PC-3 (cell line): ENCODE data around the gene SYNJ2. TPM values are rescaled to one million over a fixed set of nuclear protein-coding genes. Genes with fewer than 3 reads are reported as not detected.

Experiments used
- ATAC-seq: fragments of 200-7000 bp; cut with Tn5 transposase; 2 replicates; pipeline ENCODE4 v1.9.1; 2020; ENCODE audit warnings: mild to moderate bottlenecking, moderate library complexity
- BruUV-seq: library from RNA; stranded (reverse); fragments of 400-500 nt; replicated peaks from 2 replicates; lab custom pipeline; 2021; lab: Mats Ljungman, UMichigan
- CTCF ChIA-PET: fragments of 300-600 bp; sonication (Branson Sonifier 250); formaldehyde crosslinking; loops from one replicate; lab custom pipeline; 2022; ENCODE audit warnings: antibody characterized with exemption; lab: Charles Lee
- POLR2A ChIA-PET: fragments of 300-600 bp; sonication (Branson Sonifier 250); formaldehyde crosslinking; loops from one replicate; lab custom pipeline; 2022; ENCODE audit warnings: antibody characterized with exemption; ENCODE audit not compliant: unreplicated experiment; lab: Charles Lee
- DNase-seq: peaks from one replicate; pipeline ENCODE4 v3.0.0-alpha.2; 2015
- H2AFZ ChIP-seq: fragments of 300-600 bp; sonication (generic); 2 replicates; pipeline ENCODE4 v1.6.0; 2016; ENCODE audit warnings: antibody characterized with exemption, low read length
- H3F3A ChIP-seq: fragments of 300-600 bp; sonication (generic); one replicate; pipeline ENCODE4 v1.6.0; 2017; ENCODE audit warnings: antibody characterized with exemption, low read length, control low read depth, mild to moderate bottlenecking; ENCODE audit not compliant: unreplicated experiment
- H3K27ac ChIP-seq: fragments of 300-600 bp; sonication (generic); 2 replicates; pipeline ENCODE4 v1.5.1; 2016; ENCODE audit warnings: mild to moderate bottlenecking, low read length
- H3K27me3 ChIP-seq: fragments of 300-600 bp; sonication (generic); 2 replicates; pipeline ENCODE4 v1.6.1; 2016; ENCODE audit warnings: low read length, mixed read lengths
- H3K36me3 ChIP-seq: fragments of 300-600 bp; sonication (generic); 2 replicates; pipeline ENCODE4 v1.6.1; 2016; ENCODE audit warnings: low read depth, mixed run types, low read length, mixed read lengths
- H3K4me1 ChIP-seq: fragments of 300-600 bp; sonication (generic); 2 replicates; pipeline ENCODE4 v1.5.1; 2016; ENCODE audit warnings: low read length; ENCODE audit not compliant: insufficient read depth
- H3K4me2 ChIP-seq: fragments of 300-600 bp; sonication (generic); 2 replicates; pipeline ENCODE4 v1.6.0; 2016; ENCODE audit warnings: low read length
- H3K4me3 ChIP-seq: fragments of 300-600 bp; sonication (generic); 2 replicates; pipeline ENCODE4 v1.5.1; 2016; ENCODE audit warnings: mild to moderate bottlenecking, low read length, mixed read lengths
- H3K79me2 ChIP-seq: fragments of 300-600 bp; sonication (generic); 2 replicates; pipeline ENCODE4 v1.6.1; 2017; ENCODE audit warnings: low read length, mixed read lengths
- H3K9ac ChIP-seq: fragments of 300-600 bp; sonication (generic); 2 replicates; pipeline ENCODE4 v1.6.0; 2016; ENCODE audit warnings: mild to moderate bottlenecking, low read length
- H3K9me2 ChIP-seq: fragments of 300-600 bp; sonication (generic); replicated peaks from 2 replicates; pipeline ENCODE4 v1.6.1; 2016; ENCODE audit warnings: mixed run types, low read length, mixed read lengths
- H3K9me3 ChIP-seq: fragments of 300-600 bp; sonication (generic); 2 replicates; pipeline ENCODE4 v1.6.1; 2016; ENCODE audit warnings: low read length, mixed read lengths
- H4K20me1 ChIP-seq: fragments of 300-600 bp; sonication (generic); 2 replicates; pipeline ENCODE4 v1.6.1; 2016; ENCODE audit warnings: low read length, mixed read lengths
- EZH2 ChIP-seq: fragments of 300-600 bp; sonication (generic); IDR thresholded peaks from one replicate; pipeline ENCODE4 v1.6.1; 2017; ENCODE audit warnings: antibody characterized with exemption, mild to moderate bottlenecking, low read length; ENCODE audit not compliant: unreplicated experiment
- EZH2phosphoT487 ChIP-seq: fragments of 300-600 bp; sonication (generic); IDR thresholded peaks from 2 replicates; pipeline ENCODE4 v1.6.1; 2018; ENCODE audit warnings: mild to moderate bottlenecking, antibody characterized with exemption, low read length, borderline replicate concordance
- intact Hi-C: fragments of 100-400 bp; cut with micrococcal nuclease; formaldehyde crosslinking; loops from 2 replicates; pipeline ENCODE4 v1.9.0; 2023
- total RNA-seq: library from RNA; depleted of rRNA; stranded (reverse); fragments of >200 nt; gene quantifications from 2 replicates; pipeline ENCODE4 v1.2.3, GENCODE V29; 2014
- TF ChIP-seq, protein P1 (sequence below): fragments of 300-600 bp; sonication (generic); conservative IDR thresholded peaks from 2 replicates; pipeline ENCODE4 v1.5.1; 2017; ENCODE audit warnings: antibody characterized with exemption, low read depth, mild to moderate bottlenecking, low read length

SYNJ2 gene
- total RNA-seq, 1 experiment from 2014 or later, result 21.5 TPM

GRCh38 chr6:158011478-158011920, 29.8 kb downstream of the SYNJ2 start:
- peaks cover 42% of the 10 kb centered on the region for H3K4me1 ChIP-seq
- ChIA-PET POLR2A (no interaction called here), CTCF (no interaction called here)
- peak overlapping the region; percentile 20; the same call in 1 of the 2 replicates for H3K4me2 ChIP-seq
- no peaks in the 10 kb centered on the region for H3K27me3 ChIP-seq
- no peak overlapping the region for H3K4me3 ChIP-seq
- H3K27ac ChIP-seq, result peak overlapping the region; percentile 87
- DNase-seq (peak; percentile 66), ATAC-seq (peak; percentile 81)
- H3K9me2 ChIP-seq, result no peaks in the 10 kb centered on the region
- no peaks in the 10 kb centered on the region for H3K9me3 ChIP-seq
- H4K20me1 ChIP-seq, result no peaks in the 10 kb centered on the region
- TF ChIP-seq EZH2phosphoT487, result no peak
- no peaks in the 10 kb centered on the region for H3K36me3 ChIP-seq
- no peak overlapping the region for H2AFZ ChIP-seq
- H3K79me2 ChIP-seq, result peaks cover 86% of the 10 kb centered on the region
- intact Hi-C loops, result loop anchor here (2.0 kb wide), 1 partner anchor 29 kb away; no protein-coding TSS in a partner anchor
- no TSS peak for BruUV-seq
- peaks cover 3% of the 10 kb centered on the region for H3F3A ChIP-seq
- H3K9ac ChIP-seq, result peak overlapping the region; percentile 66

DNA sequence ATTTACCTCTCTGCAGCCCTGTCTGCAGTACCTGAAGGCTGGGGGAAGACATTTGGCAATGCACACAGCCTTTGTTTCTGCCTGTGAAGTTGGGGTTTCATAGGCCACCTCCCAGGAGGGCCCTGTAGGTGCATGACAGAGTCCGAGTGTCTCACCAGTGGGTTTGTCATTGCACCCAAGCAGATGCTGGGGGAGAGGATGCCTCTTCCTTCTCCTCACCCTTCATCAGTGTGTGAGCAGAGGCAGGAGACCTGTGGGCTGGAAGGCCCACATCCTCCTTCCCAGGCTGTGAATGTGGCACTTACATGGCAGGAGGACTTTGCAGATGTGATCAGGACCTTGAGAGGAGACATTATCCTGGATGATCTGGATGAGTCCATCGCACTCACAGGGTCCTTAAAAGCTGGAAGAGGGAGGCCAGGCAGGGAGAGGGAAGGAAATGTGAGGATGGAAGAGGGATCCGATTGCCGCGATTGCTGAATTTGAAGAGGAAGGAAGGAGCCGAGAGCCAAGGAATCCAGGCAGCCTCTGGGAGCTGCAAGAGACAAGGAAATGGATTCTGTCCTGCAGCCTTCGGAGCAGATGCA, 30.4 kb downstream of the SYNJ2 start:
- Histone ChIP-seq H3F3A (peaks cover 3% of the 10 kb centered on the region), H3K9me3 (no peaks in the 10 kb centered on the region), H3K9ac (peak overlapping the region; percentile 66), H4K20me1 (no peaks in the 10 kb centered on the region), H3K9me2 (no peaks in the 10 kb centered on the region), H3K27me3 (no peaks in the 10 kb centered on the region), H3K36me3 (no peaks in the 10 kb centered on the region), H2AFZ (no peak overlapping the region), H3K4me2 (peak overlapping the region; percentile 20; the same call in 1 of the 2 replicates), H3K27ac (peak overlapping the region; percentile 87), H3K79me2 (peaks cover 85% of the 10 kb centered on the region), H3K4me3 (no peak overlapping the region), H3K4me1 (peaks cover 42% of the 10 kb centered on the region)
- ChIA-PET CTCF (no interaction called here), POLR2A (no interaction called here)
- TF ChIP-seq, protein P1, sequence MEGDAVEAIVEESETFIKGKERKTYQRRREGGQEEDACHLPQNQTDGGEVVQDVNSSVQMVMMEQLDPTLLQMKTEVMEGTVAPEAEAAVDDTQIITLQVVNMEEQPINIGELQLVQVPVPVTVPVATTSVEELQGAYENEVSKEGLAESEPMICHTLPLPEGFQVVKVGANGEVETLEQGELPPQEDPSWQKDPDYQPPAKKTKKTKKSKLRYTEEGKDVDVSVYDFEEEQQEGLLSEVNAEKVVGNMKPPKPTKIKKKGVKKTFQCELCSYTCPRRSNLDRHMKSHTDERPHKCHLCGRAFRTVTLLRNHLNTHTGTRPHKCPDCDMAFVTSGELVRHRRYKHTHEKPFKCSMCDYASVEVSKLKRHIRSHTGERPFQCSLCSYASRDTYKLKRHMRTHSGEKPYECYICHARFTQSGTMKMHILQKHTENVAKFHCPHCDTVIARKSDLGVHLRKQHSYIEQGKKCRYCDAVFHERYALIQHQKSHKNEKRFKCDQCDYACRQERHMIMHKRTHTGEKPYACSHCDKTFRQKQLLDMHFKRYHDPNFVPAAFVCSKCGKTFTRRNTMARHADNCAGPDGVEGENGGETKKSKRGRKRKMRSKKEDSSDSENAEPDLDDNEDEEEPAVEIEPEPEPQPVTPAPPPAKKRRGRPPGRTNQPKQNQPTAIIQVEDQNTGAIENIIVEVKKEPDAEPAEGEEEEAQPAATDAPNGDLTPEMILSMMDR, result no peak
- TF ChIP-seq EZH2phosphoT487 (no peak), EZH2 (no peak)
- DNase-seq (no peak), ATAC-seq (no peak; the same call in 1 of the 2 replicates)
- intact Hi-C loops, result loop anchor here (2.0 kb wide), 1 partner anchor 29 kb away; no protein-coding TSS in a partner anchor
- no TSS peak for BruUV-seq

GRCh38 chr6:158013904-158014504, 32.3 kb downstream of the SYNJ2 start:
- H3K27ac ChIP-seq, result no peak overlapping the region
- CTCF ChIA-PET, result no interaction called here
- no TSS peak for BruUV-seq

More at GRCh38 chr6:158013904-158014504, 32.3 kb downstream of the SYNJ2 start:
- Histone ChIP-seq H3K9ac (no peak overlapping the region), H4K20me1 (no peaks in the 10 kb centered on the region), H3K4me1 (peaks cover 34% of the 10 kb centered on the region), H3K27me3 (no peaks in the 10 kb centered on the region), H3K36me3 (no peaks in the 10 kb centered on the region), H3K4me3 (no peak overlapping the region), H3K9me3 (no peaks in the 10 kb centered on the region), H2AFZ (no peak overlapping the region), H3F3A (peaks cover 3% of the 10 kb centered on the region), H3K9me2 (no peaks in the 10 kb centered on the region), H3K79me2 (peaks cover 70% of the 10 kb centered on the region), H3K4me2 (no peak overlapping the region)
- POLR2A ChIA-PET, result no interaction called here
- ATAC-seq (no peak), DNase-seq (no peak)
- TF ChIP-seq EZH2 (no peak), EZH2phosphoT487 (no peak)
- TF ChIP-seq, protein P1, result no peak
- intact Hi-C loops, result no loop called here
